Naive B cell (primary cell): Measurements from ENCODE around the gene C12orf50. TPM values are rescaled to one million over a fixed set of nuclear protein-coding genes. Genes with fewer than 3 reads are reported as not detected.
"Not testable (repeated sequence)": the region's sequence is repeated elsewhere in the genome, so short reads cannot be mapped to it uniquely, and the experiment has no call there.

ENCODE experiments used
- ATAC-seq, 2 donors: fragments of 150-1000 bp; cut with Tn5 transposase; 2 replicates each; pipeline ENCODE4 v1.10.0; 2021; ENCODE audit warnings: low read depth in 2 of 2, mild to moderate bottlenecking in 2 of 2, moderate library complexity in 2 of 2
- DNase-seq: peaks from one replicate; pipeline ENCODE4 v3.0.0; 2022
- H3K27ac Mint-ChIP-seq, 6 donors: one replicate each; pipeline ENCODE4 v1.8.0; 2020 to 2022; ENCODE audit warnings: mild to moderate bottlenecking in 6 of 6, mixed read lengths in 6 of 6, moderate library complexity in 5 of 6, inconsistent platforms in 2 of 6
- H3K27me3 Mint-ChIP-seq, 3 donors: one replicate each; pipeline ENCODE4 v1.8.0; 2021 to 2022; ENCODE audit warnings: mixed read lengths in 3 of 3, mild to moderate bottlenecking in 1 of 3
- H3K36me3 Mint-ChIP-seq, 2 donors: one replicate each; pipeline ENCODE4 v1.8.0; 2020 to 2022; ENCODE audit warnings: mixed read lengths in 2 of 2, inconsistent platforms in 1 of 2, mild to moderate bottlenecking in 1 of 2
- H3K4me1 Mint-ChIP-seq, 3 donors: one replicate each; pipeline ENCODE4 v1.8.0; 2020 to 2022; ENCODE audit warnings: mixed read lengths in 3 of 3, inconsistent platforms in 1 of 3, mild to moderate bottlenecking in 1 of 3, moderate library complexity in 1 of 3
- H3K4me3 Mint-ChIP-seq, 8 donors: one replicate each; pipeline ENCODE4 v1.8.0; 2020 to 2022; ENCODE audit warnings: mild to moderate bottlenecking in 8 of 8, mixed read lengths in 8 of 8, moderate library complexity in 8 of 8, inconsistent platforms in 2 of 8
- H3K9me3 Mint-ChIP-seq, 7 donors: one replicate each; pipeline ENCODE4 v1.8.0; 2020 to 2022; ENCODE audit warnings: mixed read lengths in 7 of 7, mild to moderate bottlenecking in 5 of 7, inconsistent platforms in 2 of 7, moderate library complexity in 1 of 7
- polyA plus RNA-seq, 6 donors: library from polyadenylated mRNA; unstranded; fragments of 300-500 nt; fragmentation: Illumina TruSeq; gene quantifications; one replicate each; pipeline ENCODE4 v1.2.3, GENCODE V29; 2021; ENCODE audit warnings: low read depth in 6 of 6

C12orf50 gene
- polyA plus RNA-seq, 6 donors from 2014 or later: not detected

DNA sequence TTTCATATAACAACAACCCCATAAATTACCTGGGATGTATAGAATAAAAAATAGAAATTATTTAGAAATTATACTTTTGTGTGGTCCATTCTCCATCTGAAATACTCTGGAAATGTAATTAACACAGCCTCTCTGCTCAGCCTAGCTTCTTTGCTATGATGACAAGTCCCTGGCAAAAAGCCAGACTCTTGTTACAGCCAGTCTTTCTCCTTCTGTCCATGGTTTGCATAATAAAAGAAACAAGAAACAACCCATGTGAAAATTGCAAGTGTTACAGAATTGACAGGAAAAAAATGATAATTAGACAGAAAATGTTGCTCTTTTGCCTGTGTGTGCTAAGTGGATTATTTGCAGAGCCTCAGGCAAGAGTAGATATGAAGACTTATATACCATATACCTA lies 61.3 kb downstream of the C12orf50 start:
- Mint-ChIP-seq H3K27me3 (no peaks in the 10 kb centered on the region), H3K9me3 (peaks cover 0 to 7% (median 4%) of the 10 kb centered on the region in 7 donors), H3K4me3 (no peak overlapping the region), H3K36me3 (no peaks in the 10 kb centered on the region), H3K27ac (no peak overlapping the region), H3K4me1 (no peaks in the 10 kb centered on the region)
- DNase-seq (no peak), ATAC-seq (no peak)

DNA sequence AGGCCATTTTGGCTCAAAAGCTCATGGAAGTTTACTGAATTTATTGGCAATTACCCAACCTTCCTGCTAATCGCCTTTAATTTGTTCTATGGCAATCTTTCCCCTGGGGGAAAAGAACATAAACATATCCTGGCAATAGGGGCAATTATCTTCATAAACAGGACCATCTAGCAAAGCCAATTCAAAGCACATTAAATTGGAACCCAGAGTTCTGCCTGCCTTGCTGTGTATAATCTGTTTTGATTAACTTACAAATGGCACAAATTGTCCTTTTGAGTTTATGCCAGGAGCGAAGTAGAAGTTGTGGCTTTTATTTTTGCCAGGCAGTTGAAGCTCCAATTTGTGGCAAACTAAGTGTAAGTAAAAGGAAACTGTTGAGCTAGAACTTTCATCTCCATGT lies 68.6 kb downstream of the C12orf50 start:
- Mint-ChIP-seq H3K27ac (no peak overlapping the region), H3K36me3 (no peaks in the 10 kb centered on the region), H3K4me1 (no peaks in the 10 kb centered on the region), H3K27me3 (no peaks in the 10 kb centered on the region), H3K4me3 (no peak overlapping the region), H3K9me3 (peaks cover 0 to 6% (median 0%) of the 10 kb centered on the region in 7 donors)
- no peak for DNase-seq
- no peak for ATAC-seq

DNA sequence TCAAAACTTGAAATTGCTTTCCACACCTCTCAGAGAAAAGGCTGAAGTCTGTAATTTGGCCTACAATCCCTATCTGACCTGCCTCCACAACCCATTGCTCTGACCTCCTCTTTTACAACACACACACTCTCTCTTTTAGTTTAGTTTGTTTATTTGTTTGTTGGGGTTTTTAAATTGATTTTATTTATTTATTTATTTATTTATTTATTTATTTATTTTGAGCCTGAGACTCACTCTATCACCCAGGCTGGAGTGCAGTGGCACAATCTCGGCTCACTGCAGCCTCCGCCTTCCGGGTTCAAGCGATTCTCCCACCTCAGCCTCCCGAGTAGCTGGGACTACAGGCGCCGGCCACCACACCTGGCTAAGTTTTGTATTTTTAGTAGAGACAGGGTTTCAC lies 75.2 kb downstream of the C12orf50 start:
- peak overlapping the region in 1 of 6 donors; percentile 43 for H3K27ac Mint-ChIP-seq
- not testable (repeated sequence) for H3K9me3 Mint-ChIP-seq, H3K4me1 Mint-ChIP-seq, H3K27me3 Mint-ChIP-seq, H3K4me3 Mint-ChIP-seq, ATAC-seq, H3K36me3 Mint-ChIP-seq, DNase-seq

DNA sequence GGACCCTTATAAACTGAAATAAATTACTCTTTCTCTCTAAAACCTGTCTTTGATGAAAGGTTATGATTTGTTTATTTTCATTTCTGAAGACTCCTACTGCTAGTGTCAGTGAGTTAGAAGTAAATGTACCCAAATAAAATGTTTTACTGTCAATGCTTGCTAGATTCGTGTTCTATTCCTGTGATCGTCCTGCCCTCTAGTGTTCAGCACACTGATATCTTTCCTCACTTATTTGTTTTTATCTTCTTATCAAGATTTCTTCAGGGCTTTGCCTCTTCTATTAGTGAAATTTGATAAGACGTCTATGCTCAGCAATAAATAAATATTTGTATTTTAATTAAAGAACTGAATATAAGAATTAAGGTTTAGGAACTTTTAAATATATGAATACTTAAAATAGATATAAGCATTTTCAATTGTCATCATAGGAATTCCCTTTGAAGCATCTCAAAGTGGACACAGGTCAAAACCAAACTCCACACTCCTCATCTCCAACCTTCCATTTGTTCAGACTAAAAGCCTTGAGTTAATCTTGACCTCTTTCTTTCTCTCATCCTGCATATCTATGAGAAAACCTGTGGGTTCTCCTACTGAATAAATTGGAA lies 75.8 kb downstream of the C12orf50 start:
- Mint-ChIP-seq H3K9me3 (peaks cover 2 to 9% (median 4%) of the 10 kb centered on the region in 7 donors), H3K27me3 (no peaks in the 10 kb centered on the region), H3K4me1 (no peaks in the 10 kb centered on the region), H3K36me3 (no peaks in the 10 kb centered on the region), H3K27ac (no peak overlapping the region), H3K4me3 (no peak overlapping the region)
- ATAC-seq (no peak), DNase-seq (no peak)

DNA sequence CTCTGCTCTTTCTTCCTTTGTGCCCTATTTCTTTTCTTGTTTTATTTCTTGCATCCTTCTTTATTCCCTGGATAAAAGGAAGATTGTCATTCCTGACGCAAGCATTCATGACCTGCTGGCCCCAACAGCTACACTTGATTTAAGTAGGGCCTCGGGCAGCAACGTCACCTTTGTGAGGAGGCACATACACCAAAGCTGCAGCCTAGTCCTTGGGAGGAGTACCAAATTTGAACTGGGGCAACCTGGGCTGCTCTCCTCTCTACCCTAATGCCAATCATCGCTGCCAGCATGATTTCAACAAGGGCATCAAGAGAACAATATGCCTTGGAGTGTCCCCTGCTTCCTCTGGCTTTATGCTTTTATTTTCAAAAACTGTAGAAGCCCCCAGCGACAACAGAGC lies 76.4 kb downstream of the C12orf50 start:
- Mint-ChIP-seq H3K27me3 (no peaks in the 10 kb centered on the region), H3K4me1 (no peaks in the 10 kb centered on the region)

DNA sequence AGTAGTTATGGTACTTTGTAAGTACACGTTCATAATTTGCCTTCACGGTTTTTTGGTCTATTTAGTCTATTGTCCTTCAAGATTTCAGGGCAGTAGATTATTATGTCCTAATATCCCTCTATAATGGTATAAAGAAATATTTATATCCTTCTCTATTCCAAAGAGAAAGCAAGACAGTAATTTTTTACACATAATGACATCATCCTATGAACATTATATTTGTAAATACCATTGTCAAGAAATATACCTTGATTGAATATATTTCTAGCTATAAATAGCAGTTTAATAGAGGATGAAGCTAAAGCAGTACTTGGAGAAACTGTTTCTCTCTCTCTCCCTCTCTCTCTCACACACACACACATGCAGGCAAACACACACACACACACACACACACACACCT lies 77.0 kb downstream of the C12orf50 start:
- H3K27ac Mint-ChIP-seq: peak overlapping the region in 1 of 6 donors; percentile 21
- H3K4me1 Mint-ChIP-seq: no peaks in the 10 kb centered on the region
- peaks cover 2 to 9% (median 4%) of the 10 kb centered on the region in 7 donors for H3K9me3 Mint-ChIP-seq
- no peak overlapping the region for H3K4me3 Mint-ChIP-seq
- DNase-seq (no peak), ATAC-seq (no peak)
- H3K27me3 Mint-ChIP-seq: no peaks in the 10 kb centered on the region
- H3K36me3 Mint-ChIP-seq: no peaks in the 10 kb centered on the region

More for the DNA sequence above, 76.4 kb downstream of the C12orf50 start:
- no peak for ATAC-seq
- no peak for DNase-seq
- H3K4me3 Mint-ChIP-seq: no peak overlapping the region
- peaks cover 2 to 9% (median 4%) of the 10 kb centered on the region in 7 donors for H3K9me3 Mint-ChIP-seq
- peak overlapping the region in 1 of 6 donors; percentile 7 for H3K27ac Mint-ChIP-seq
- no peaks in the 10 kb centered on the region for H3K36me3 Mint-ChIP-seq

DNA sequence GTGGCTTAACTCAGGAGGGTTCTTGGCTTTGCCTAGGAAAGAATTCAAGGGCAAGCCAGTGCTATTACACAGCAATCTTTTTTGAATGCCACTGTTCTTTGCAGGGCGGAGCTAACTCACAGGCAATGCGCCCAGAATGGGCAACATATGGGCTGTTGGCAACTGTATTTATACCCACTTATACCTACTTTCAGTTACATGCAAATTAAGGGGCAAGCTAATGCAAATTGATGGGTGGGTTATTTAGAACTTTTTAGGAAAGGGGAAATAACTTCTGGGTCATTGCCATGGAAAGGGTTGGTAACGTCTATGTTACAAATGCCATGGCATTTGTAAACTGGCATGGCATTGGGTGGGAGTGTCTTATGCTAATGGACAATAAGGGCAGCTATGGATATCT lies 85.4 kb downstream of the C12orf50 start:
- H3K4me3 Mint-ChIP-seq: no peak overlapping the region
- H3K36me3 Mint-ChIP-seq: no peaks in the 10 kb centered on the region
- H3K4me1 Mint-ChIP-seq: no peaks in the 10 kb centered on the region
- DNase-seq: no peak
- peaks cover 0 to 10% (median 0%) of the 10 kb centered on the region in 7 donors for H3K9me3 Mint-ChIP-seq
- no peaks in the 10 kb centered on the region for H3K27me3 Mint-ChIP-seq
- ATAC-seq: no peak
- no peak overlapping the region for H3K27ac Mint-ChIP-seq

DNA sequence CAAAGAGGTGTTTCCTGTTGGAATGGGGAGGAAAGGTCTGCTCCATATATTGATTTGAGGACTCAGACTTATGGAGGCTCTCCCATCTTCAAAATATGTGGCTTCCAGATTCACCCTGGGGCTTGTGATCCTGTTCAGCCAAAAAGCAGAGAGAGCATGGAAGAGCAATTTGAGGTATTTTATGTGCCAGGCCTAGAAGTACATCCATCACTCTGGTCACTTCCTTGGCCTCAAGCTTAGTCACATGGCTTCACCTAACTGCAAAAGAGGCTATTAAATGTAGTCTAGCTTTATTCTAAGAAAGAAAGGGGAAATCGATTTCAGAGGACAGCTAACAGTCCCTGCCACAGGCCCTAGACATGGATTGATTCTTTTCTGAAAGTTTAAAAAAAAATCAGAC lies 86.2 kb downstream of the C12orf50 start:
- Mint-ChIP-seq H3K27me3 (no peaks in the 10 kb centered on the region), H3K4me3 (no peak overlapping the region), H3K4me1 (no peaks in the 10 kb centered on the region), H3K9me3 (peaks cover 0 to 10% (median 0%) of the 10 kb centered on the region in 7 donors), H3K27ac (no peak overlapping the region), H3K36me3 (no peaks in the 10 kb centered on the region)
- ATAC-seq (no peak), DNase-seq (no peak)

DNA sequence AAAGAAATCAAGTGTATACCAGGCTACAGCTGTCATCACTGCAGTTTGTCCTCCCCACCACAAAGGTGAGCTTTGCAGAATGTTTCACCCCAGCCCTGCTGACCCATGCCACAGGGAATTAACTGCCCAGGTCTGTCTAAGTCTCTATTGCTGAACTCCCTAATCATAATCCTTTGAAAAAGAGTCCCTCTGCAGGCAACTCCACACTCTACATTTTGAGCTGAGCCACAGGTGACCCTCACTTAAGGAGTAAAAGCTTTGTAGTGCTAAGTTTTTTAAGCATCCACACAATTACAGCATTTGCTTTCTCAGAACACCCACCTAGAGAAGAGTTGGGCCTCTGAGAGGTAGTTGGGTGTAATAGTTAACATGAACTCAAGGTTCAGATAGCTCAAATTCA lies 90.0 kb downstream of the C12orf50 start:
- Mint-ChIP-seq H3K36me3 (no peaks in the 10 kb centered on the region), H3K9me3 (peaks cover 0 to 14% (median 7%) of the 10 kb centered on the region in 7 donors), H3K4me1 (no peaks in the 10 kb centered on the region), H3K27me3 (no peaks in the 10 kb centered on the region), H3K27ac (no peak overlapping the region), H3K4me3 (no peak overlapping the region)
- no peak for DNase-seq
- ATAC-seq: no peak

DNA sequence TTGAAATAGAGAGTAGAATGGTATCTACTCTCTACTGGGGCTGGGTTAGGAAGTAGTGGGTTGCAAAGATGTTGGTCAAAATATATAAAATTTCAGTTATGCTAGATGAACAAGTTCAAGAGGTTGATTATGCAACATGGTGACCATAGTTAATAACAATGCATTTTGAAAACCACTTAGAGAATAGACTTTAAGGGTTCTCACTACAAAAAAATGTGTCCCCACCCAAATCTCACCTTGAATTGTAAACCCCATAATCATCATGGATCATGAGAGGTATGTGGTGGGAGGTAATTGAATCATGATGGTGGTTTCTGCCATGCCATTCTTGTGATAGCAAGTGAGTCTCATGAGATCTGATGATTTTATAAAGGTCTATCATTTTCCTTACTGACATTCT lies 94.0 kb downstream of the C12orf50 start:
- H3K27ac Mint-ChIP-seq: no peak overlapping the region
- ATAC-seq: no peak
- no peak for DNase-seq
- H3K4me3 Mint-ChIP-seq: no peak overlapping the region
- H3K27me3 Mint-ChIP-seq: no peaks in the 10 kb centered on the region
- peaks cover 0 to 14% (median 7%) of the 10 kb centered on the region in 7 donors for H3K9me3 Mint-ChIP-seq
- no peaks in the 10 kb centered on the region for H3K4me1 Mint-ChIP-seq
- H3K36me3 Mint-ChIP-seq: no peaks in the 10 kb centered on the region

DNA sequence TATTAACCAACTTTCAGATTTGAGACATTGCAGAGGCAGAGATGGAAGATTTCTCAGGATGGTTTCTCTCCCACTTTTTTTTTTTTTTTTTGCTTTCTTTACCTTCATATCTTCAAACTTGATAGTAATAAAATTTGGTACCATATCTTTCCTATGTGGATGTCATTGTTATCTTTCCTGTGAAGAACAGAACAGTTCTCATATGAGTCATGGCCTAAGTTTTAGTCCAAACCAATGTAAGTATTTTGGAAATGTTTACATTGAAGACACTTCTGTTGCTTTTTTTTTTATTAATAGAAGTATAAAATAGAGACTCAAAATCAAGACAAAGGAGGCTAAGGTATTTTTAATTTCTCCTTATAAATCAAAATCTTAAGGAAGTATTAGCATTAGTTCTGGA lies 95.2 kb downstream of the C12orf50 start:
- Mint-ChIP-seq H3K27ac (no peak overlapping the region), H3K9me3 (peaks cover 0 to 14% (median 7%) of the 10 kb centered on the region in 7 donors), H3K4me1 (no peaks in the 10 kb centered on the region), H3K36me3 (no peaks in the 10 kb centered on the region), H3K4me3 (no peak overlapping the region), H3K27me3 (no peaks in the 10 kb centered on the region)
- DNase-seq (no peak), ATAC-seq (no peak)

DNA sequence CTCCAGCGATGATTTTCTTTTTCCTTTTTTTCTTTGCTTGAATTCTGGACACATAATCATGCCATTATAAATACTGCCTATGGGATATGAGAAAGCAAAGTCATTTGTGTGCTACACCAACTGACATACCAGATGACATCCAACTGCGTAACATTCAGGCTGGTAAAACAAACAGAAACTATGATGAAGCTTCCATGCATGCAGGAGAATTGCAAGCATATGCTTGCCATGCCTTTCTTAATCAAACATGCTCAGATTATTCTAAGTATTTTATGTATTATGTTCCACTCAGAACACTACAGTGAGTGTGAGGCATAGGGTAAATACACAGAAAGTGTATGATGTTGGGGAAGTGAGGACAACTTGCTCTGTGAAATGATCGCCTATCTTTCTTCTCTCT lies 97.4 kb downstream of the C12orf50 start:
- ATAC-seq (no peak), DNase-seq (no peak)
- Mint-ChIP-seq H3K9me3 (peaks cover 0 to 11% (median 6%) of the 10 kb centered on the region in 7 donors), H3K27ac (no peak overlapping the region), H3K27me3 (no peaks in the 10 kb centered on the region), H3K36me3 (no peaks in the 10 kb centered on the region), H3K4me3 (no peak overlapping the region), H3K4me1 (no peaks in the 10 kb centered on the region)

DNA sequence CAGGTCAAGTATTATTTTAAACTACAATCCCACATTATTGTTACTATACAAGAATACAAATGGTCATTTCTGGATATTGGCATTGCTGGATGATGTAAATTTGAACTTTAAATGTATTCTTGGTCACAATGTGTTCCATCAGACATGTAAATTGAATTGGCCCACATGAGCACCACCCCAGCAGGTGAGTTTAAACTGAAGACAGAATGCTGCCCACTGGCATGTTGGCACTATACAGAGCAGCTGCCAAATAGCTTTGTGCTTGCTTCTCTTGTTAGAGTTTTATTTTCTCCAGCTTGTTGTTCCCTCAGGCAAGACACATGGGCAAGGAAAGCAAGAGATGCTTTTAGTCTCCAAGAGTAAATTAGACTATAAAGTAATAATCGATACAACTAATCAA lies 98.6 kb downstream of the C12orf50 start:
- no peaks in the 10 kb centered on the region for H3K4me1 Mint-ChIP-seq
- ATAC-seq: no peak
- H3K36me3 Mint-ChIP-seq: no peaks in the 10 kb centered on the region
- no peak overlapping the region for H3K4me3 Mint-ChIP-seq
- H3K27me3 Mint-ChIP-seq: no peaks in the 10 kb centered on the region
- no peak for DNase-seq
- H3K9me3 Mint-ChIP-seq: peaks cover 0 to 4% (median 2%) of the 10 kb centered on the region in 7 donors
- H3K27ac Mint-ChIP-seq: no peak overlapping the region
